K562 (cell line): ENCODE data around the gene LRTM1. TPM values are rescaled to one million over a fixed set of nuclear protein-coding genes. Genes with fewer than 3 reads are reported as not detected.

Source experiments
- ATAC-seq: fragments of 200-7000 bp; cut with Tn5 transposase; 3 replicates; pipeline ENCODE4 v1.9.1; 2020; ENCODE audit warnings: moderate library complexity
- BruUV-seq: library from RNA; stranded (reverse); fragments of 400-500 nt; replicated peaks from 2 replicates; lab custom pipeline; 2021; lab: Mats Ljungman, UMichigan
- CTCF ChIA-PET: fragments of 300-600 bp; formaldehyde crosslinking; extraction: SDS; loops from one replicate; lab custom pipeline; 2021; ENCODE audit warnings: low intra/inter-chr PET ratio; lab: Yijun Ruan, JAX
- POLR2A ChIA-PET: fragments of 300-600, 350-650 bp; sonication (Branson Sonifier 250); formaldehyde crosslinking; extraction: SDS; loops from one replicate; lab custom pipeline; 2021; ENCODE audit warnings: antibody characterized with exemption, inconsistent platforms; lab: Yijun Ruan, JAX
- DNase-seq, 4 experiments: peaks; one replicate each; pipeline versions ENCODE4 v3.0.0 to v3.0.0-alpha.2; 2011 to 2018; ENCODE audit warnings: low spot score in 3 of 4, mixed read lengths in 3 of 4; ENCODE audit errors: extremely low read depth in 1 of 4
- FAIRE-seq: peaks from 2 replicates; lab custom pipeline; 2011; peaks lifted over from hg19 to GRCh38; lab: Jason Lieb, UNC
- H2AFZ ChIP-seq: 2 replicates; pipeline ENCODE4 v1.6.0; 2011; ENCODE audit warnings: low read depth, low read length, control low read depth, inconsistent platforms
- H3K27ac ChIP-seq: fragments of 200-600 bp; 3 replicates; pipeline ENCODE4 v1.8.0; 2011; ENCODE audit warnings: low read depth, mild to moderate bottlenecking, control low read depth, inconsistent platforms, low read length, moderate library complexity, mixed read lengths; ENCODE audit errors: extremely low read depth
- H3K27me3 ChIP-seq, 2 experiments: fragments of 300-600 bp in 1 of 2; 2 replicates in 1 of 2; 3 replicates in 1 of 2; pipeline versions ENCODE4 v1.6.0 to v1.8.0; 2011; ENCODE audit warnings: inconsistent platforms in 2 of 2, low read length in 2 of 2, mild to moderate bottlenecking in 1 of 2, mixed read lengths in 1 of 2, moderate library complexity in 1 of 2; ENCODE audit not compliant: control insufficient read depth in 2 of 2, insufficient read depth in 2 of 2
- H3K36me3 ChIP-seq: fragments of 300-600 bp; 3 replicates; pipeline ENCODE4 v1.8.0; 2011; ENCODE audit warnings: mild to moderate bottlenecking, low read length, inconsistent platforms; ENCODE audit not compliant: control insufficient read depth, insufficient read depth
- H3K4me1 ChIP-seq, 2 experiments: fragments of 200-600 bp in 1 of 2; replicated peaks in 1 of 2; 2 replicates in 1 of 2; 3 replicates in 1 of 2; pipeline versions ENCODE4 v1.5.1 to v1.8.0; 2011; ENCODE audit warnings: inconsistent platforms in 2 of 2, low read length in 2 of 2, mild to moderate bottlenecking in 1 of 2, mixed read lengths in 1 of 2, moderate library complexity in 1 of 2; ENCODE audit not compliant: control insufficient read depth in 2 of 2, insufficient read depth in 2 of 2
- H3K4me2 ChIP-seq: 2 replicates; pipeline ENCODE4 v1.6.1; 2011; ENCODE audit warnings: low read length, control low read depth, inconsistent platforms, mixed read lengths; ENCODE audit not compliant: insufficient read depth
- H3K4me3 ChIP-seq: fragments of 200-600 bp; sonication (generic), shearing (Covaris generic); 2 replicates; pipeline ENCODE4 v1.5.1; 2016; ENCODE audit warnings: control low read depth, inconsistent platforms
- H3K79me2 ChIP-seq: fragments of 200-600 bp; 3 replicates; pipeline ENCODE4 v1.8.0; 2011; ENCODE audit warnings: low read length, inconsistent platforms; ENCODE audit not compliant: control insufficient read depth, insufficient read depth
- H3K9ac ChIP-seq, 2 experiments: 2 replicates each; pipeline versions ENCODE4 v1.6.0 to v1.6.1; 2011; ENCODE audit warnings: low read depth in 2 of 2, low read length in 2 of 2, control low read depth in 1 of 2, inconsistent platforms in 1 of 2, mild to moderate bottlenecking in 1 of 2, mixed read lengths in 1 of 2; ENCODE audit not compliant: insufficient read depth in 1 of 2
- H3K9me1 ChIP-seq: one replicate; pipeline ENCODE4 v1.6.0; 2011; ENCODE audit warnings: inconsistent platforms, mild to moderate bottlenecking, low read length, moderate library complexity; ENCODE audit not compliant: control insufficient read depth, insufficient read depth
- H3K9me3 ChIP-seq: replicated peaks from 2 replicates; pipeline ENCODE4 v1.5.1; 2011; ENCODE audit warnings: low read depth, low read length, inconsistent platforms; ENCODE audit not compliant: control insufficient read depth, insufficient read depth
- H4K20me1 ChIP-seq: replicated peaks from 2 replicates; pipeline ENCODE4 v1.6.1; 2011; ENCODE audit warnings: low read length, inconsistent platforms, mixed read lengths; ENCODE audit not compliant: control insufficient read depth, insufficient read depth
- CXXC5 ChIP-seq: fragments of 250-450 bp; sonication (Bioruptor Pico); IDR thresholded peaks from 2 replicates; pipeline ENCODE4 v1.8.0; 2022; ENCODE audit warnings: inconsistent platforms, mild to moderate bottlenecking, moderate library complexity
- ELF4 ChIP-seq: fragments of 450-650 bp; formaldehyde crosslinking; IDR thresholded peaks from 2 replicates; pipeline ENCODE4 v1.4.0; 2022; ENCODE audit warnings: missing genetic modification characterization
- FIP1L1 ChIP-seq: fragments of 200-400 bp; formaldehyde crosslinking; IDR thresholded peaks from 2 replicates; pipeline ENCODE4 v1.6.1; 2018; ENCODE audit warnings: mild to moderate bottlenecking, low read depth, low read length; ENCODE audit not compliant: poor library complexity, severe bottlenecking
- FOXM1 ChIP-seq, 2 experiments: fragments of 450-650 bp in 1 of 2; sonication (generic) in 1 of 2; formaldehyde crosslinking in 1 of 2; IDR thresholded peaks; 2 replicates each; pipeline versions ENCODE4 v1.6.1 to v1.9.0; 2017 to 2022; ENCODE audit warnings: low read depth in 2 of 2, mild to moderate bottlenecking in 2 of 2, missing genetic modification reagents in 1 of 2, moderate library complexity in 1 of 2
- L3MBTL2 ChIP-seq: fragments of 450-650 bp; IDR thresholded peaks from 2 replicates; pipeline ENCODE4 v1.6.1; 2016; ENCODE audit warnings: mild to moderate bottlenecking, moderate library complexity
- POLR2A ChIP-seq: fragments of 450-650 bp; conservative IDR thresholded peaks from 2 replicates; pipeline ENCODE4 v1.6.1; 2016
- SMAD2 ChIP-seq: fragments of 150-350 bp; IDR thresholded peaks from 2 replicates; pipeline ENCODE4 v1.6.1; 2014; ENCODE audit warnings: low read depth, mild to moderate bottlenecking, low read length
- SMARCB1 ChIP-seq: IDR thresholded peaks from 2 replicates; pipeline ENCODE4 v1.6.1; 2011; ENCODE audit warnings: improper control_type of control experiment, low read depth; ENCODE audit not compliant: insufficient read length
- TOE1 ChIP-seq, 2 experiments: fragments of 450-650 bp in 1 of 2; sonication (generic) in 1 of 2; formaldehyde crosslinking in 1 of 2; IDR thresholded peaks; 2 replicates each; pipeline versions ENCODE4 v1.7.1 to v1.8.0; 2016 to 2022; ENCODE audit warnings: borderline replicate concordance in 2 of 2, mild to moderate bottlenecking in 2 of 2, antibody characterized with exemption in 1 of 2, inconsistent platforms in 1 of 2, low read depth in 1 of 2, missing genetic modification reagents in 1 of 2, moderate library complexity in 1 of 2
- ZBTB8A ChIP-seq: fragments of 450-650 bp; IDR thresholded peaks from 2 replicates; pipeline ENCODE4 v1.6.1; 2018; ENCODE audit warnings: mild to moderate bottlenecking, moderate library complexity; ENCODE audit not compliant: partially characterized antibody
- WGBS: fragments of 100-300 bp; shearing (Covaris generic); methylation state at CpG from one replicate; pipeline ENCODE4 v1.1.6; 2016; ENCODE audit warnings: low coverage, mixed read lengths; ENCODE audit not compliant: insufficient coverage; ENCODE audit errors: missing lambda C conversion rate; 5-methylcytosine and 5-hydroxymethylcytosine counted together
- in situ Hi-C: fragments of 300-500 bp; cut with MboI; formaldehyde crosslinking; loops from 4 replicates; pipeline ENCODE4 v1.15.0; 2018; ENCODE audit warnings: inconsistent platforms, mixed read lengths
- intact Hi-C: fragments of 100-400 bp; cut with micrococcal nuclease; formaldehyde crosslinking; loops from 2 replicates; pipeline ENCODE4 v1.14.2; 2022
- polyA plus RNA-seq, 8 experiments: library from polyadenylated mRNA; depleted of rRNA in 4 of 8; stranded (reverse) in 5 of 8; unstranded in 3 of 8; fragments of >200 nt; fragmentation: Nextera tagmentation in 2 of 8; fragmentation: Illumina TruSeq in 1 of 8; extraction: Ambion mirVana in 2 of 8; extraction: Trizol in 1 of 8; gene quantifications; 2 replicates each; pipeline versions ENCODE4 v1.2.1 to v1.2.3, GENCODE V29; 2011 to 2014; ENCODE audit warnings: inconsistent platforms in 1 of 8, missing spikeins in 1 of 8
- total RNA-seq, 7 experiments: library from RNA; depleted of rRNA in 6 of 7; stranded (reverse); fragments of >200 nt in 6 of 7; fragmentation: Illumina TruSeq in 2 of 7; extraction: Trizol in 2 of 7; gene quantifications; 2 replicates each; pipeline versions ENCODE4 v1.2.1 to v1.2.3, GENCODE V29; 2011 to 2021; ENCODE audit warnings: low replicate concordance in 1 of 7
- TF ChIP-seq, protein P1 (sequence below), 2 experiments: fragments of 450-650 bp; conservative IDR thresholded peaks; 2 replicates each; pipeline ENCODE4 v1.6.1; 2017; ENCODE audit warnings: mild to moderate bottlenecking in 2 of 2, moderate library complexity in 2 of 2
- TF ChIP-seq, protein P2 (sequence below): sonication (generic); IDR thresholded peaks from 2 replicates; pipeline ENCODE4 v1.6.1; 2016
- TF ChIP-seq, protein P3 (sequence below): sonication (generic); formaldehyde crosslinking; IDR thresholded peaks from 2 replicates; pipeline ENCODE4 v1.8.0; 2023; ENCODE audit warnings: mild to moderate bottlenecking, missing genetic modification reagents

Gene LRTM1
- total and polyA plus RNA-seq, 9 of the 15 experiments (the other 6 are each of a cell fraction or from before 2014, with no cell fraction given): not detected

DNA sequence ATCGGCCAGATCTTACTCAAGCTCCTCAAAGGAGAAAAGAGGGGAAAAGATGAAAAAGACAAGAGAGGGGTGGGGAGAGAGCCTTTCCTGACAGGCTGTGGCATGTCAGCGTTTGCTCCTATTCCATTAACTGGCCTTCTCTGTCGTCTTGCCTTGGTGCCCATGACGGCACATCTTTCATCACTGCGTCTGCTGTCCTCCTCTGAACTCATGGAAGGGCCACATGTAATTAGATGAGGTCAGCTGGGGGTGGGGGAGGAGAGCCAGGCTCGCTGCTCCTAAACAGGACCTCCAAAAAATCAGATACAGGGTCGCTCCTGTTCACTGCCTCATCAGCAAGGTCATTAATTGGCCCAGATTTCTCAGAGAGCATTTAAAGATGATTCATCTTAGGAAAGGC, 49.7 kb downstream of the LRTM1 start (continued):
- TF ChIP-seq, protein P1, sequence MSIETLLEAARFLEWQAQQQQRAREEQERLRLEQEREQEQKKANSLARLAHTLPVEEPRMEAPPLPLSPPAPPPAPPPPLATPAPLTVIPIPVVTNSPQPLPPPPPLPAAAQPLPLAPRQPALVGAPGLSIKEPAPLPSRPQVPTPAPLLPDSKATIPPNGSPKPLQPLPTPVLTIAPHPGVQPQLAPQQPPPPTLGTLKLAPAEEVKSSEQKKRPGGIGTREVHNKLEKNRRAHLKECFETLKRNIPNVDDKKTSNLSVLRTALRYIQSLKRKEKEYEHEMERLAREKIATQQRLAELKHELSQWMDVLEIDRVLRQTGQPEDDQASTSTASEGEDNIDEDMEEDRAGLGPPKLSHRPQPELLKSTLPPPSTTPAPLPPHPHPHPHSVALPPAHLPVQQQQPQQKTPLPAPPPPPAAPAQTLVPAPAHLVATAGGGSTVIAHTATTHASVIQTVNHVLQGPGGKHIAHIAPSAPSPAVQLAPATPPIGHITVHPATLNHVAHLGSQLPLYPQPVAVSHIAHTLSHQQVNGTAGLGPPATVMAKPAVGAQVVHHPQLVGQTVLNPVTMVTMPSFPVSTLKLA (conservative IDR thresholded peaks at IDR 0.05): no peak
- TF ChIP-seq, protein P2, sequence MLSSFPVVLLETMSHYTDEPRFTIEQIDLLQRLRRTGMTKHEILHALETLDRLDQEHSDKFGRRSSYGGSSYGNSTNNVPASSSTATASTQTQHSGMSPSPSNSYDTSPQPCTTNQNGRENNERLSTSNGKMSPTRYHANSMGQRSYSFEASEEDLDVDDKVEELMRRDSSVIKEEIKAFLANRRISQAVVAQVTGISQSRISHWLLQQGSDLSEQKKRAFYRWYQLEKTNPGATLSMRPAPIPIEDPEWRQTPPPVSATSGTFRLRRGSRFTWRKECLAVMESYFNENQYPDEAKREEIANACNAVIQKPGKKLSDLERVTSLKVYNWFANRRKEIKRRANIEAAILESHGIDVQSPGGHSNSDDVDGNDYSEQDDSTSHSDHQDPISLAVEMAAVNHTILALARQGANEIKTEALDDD: no peak
- TF ChIP-seq ELF4 (CRISPR knock-in tag) (no peak), POLR2A (no peak), FOXM1 (IDR thresholded peaks at IDR 0.05; ENCODE audit: low read depth) (no peak), FOXM1 (CRISPR knock-in tag; IDR thresholded peaks at IDR 0.05; ENCODE audit: low read depth) (no peak)
- TF ChIP-seq, all 486 proteins: peak for 0

DNA sequence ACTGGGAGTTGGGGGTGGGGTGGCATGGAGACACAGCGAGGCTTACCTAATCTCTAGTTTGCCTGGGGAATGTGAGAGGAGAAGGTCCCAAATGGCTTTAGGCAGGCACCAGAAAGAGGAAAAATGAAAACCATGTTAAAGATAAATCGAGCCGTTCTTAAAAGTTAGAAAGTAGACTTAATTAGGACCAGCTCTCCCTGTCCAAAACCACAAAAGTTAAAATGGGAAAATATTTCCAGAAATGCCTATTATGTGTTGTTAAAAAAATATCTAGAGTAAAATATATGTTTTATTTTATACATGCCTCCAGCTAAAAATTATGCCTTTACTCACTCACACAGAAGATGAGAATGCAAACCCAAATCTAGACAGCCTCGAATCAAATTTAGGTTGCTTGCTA, 50.1 kb downstream of the LRTM1 start:
- Histone ChIP-seq H3K4me2 (no peak overlapping the region), H3K27ac (no peak overlapping the region), H3K9ac (no peak overlapping the region), H3K36me3 (no peaks in the 10 kb centered on the region), H4K20me1 (no peaks in the 10 kb centered on the region), H3K79me2 (no peaks in the 10 kb centered on the region), H3K4me1 (no peaks in the 10 kb centered on the region), H3K9me3 (no peaks in the 10 kb centered on the region), H3K27me3 (no peaks in the 10 kb centered on the region), H3K4me3 (no peak overlapping the region), H2AFZ (no peak overlapping the region), H3K9me1 (no peaks in the 10 kb centered on the region)
- BruUV-seq: no TSS peak
- ChIA-PET CTCF (no interaction called here), POLR2A (no interaction called here)
- WGBS: 5% methylated on average over 4 of the region's 4 CpGs
- in situ Hi-C loops (no loop called here), intact Hi-C loops (loop anchor here (10.0 kb wide), 1 partner anchor 107 kb away; no protein-coding TSS in a partner anchor)
- FAIRE-seq (no peak), ATAC-seq (no peak), DNase-seq (no peak)
- no peak for TF ChIP-seq ZBTB8A
- no peak for TF ChIP-seq SMAD2
- TF ChIP-seq CXXC5: no peak
- TF ChIP-seq SMARCB1: no peak
- no peak for TF ChIP-seq L3MBTL2
- no peak for TF ChIP-seq FIP1L1
- TF ChIP-seq, protein P3, sequence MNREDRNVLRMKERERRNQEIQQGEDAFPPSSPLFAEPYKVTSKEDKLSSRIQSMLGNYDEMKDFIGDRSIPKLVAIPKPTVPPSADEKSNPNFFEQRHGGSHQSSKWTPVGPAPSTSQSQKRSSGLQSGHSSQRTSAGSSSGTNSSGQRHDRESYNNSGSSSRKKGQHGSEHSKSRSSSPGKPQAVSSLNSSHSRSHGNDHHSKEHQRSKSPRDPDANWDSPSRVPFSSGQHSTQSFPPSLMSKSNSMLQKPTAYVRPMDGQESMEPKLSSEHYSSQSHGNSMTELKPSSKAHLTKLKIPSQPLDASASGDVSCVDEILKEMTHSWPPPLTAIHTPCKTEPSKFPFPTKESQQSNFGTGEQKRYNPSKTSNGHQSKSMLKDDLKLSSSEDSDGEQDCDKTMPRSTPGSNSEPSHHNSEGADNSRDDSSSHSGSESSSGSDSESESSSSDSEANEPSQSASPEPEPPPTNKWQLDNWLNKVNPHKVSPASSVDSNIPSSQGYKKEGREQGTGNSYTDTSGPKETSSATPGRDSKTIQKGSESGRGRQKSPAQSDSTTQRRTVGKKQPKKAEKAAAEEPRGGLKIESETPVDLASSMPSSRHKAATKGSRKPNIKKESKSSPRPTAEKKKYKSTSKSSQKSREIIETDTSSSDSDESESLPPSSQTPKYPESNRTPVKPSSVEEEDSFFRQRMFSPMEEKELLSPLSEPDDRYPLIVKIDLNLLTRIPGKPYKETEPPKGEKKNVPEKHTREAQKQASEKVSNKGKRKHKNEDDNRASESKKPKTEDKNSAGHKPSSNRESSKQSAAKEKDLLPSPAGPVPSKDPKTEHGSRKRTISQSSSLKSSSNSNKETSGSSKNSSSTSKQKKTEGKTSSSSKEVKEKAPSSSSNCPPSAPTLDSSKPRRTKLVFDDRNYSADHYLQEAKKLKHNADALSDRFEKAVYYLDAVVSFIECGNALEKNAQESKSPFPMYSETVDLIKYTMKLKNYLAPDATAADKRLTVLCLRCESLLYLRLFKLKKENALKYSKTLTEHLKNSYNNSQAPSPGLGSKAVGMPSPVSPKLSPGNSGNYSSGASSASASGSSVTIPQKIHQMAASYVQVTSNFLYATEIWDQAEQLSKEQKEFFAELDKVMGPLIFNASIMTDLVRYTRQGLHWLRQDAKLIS (CRISPR knock-in tag): no peak
- no peak for TF ChIP-seq TOE1 (IDR thresholded peaks at IDR 0.05; ENCODE audit: borderline replicate concordance)
- no peak for TF ChIP-seq TOE1 (CRISPR knock-in tag; IDR thresholded peaks at IDR 0.05; ENCODE audit: borderline replicate concordance, low read depth)
